GM23338 (cell line): ENCODE data around the gene PDX1. TPM values are rescaled to one million over a fixed set of nuclear protein-coding genes. Genes with fewer than 3 reads are reported as not detected.

Source experiments
- ATAC-seq: fragments of 200-7000 bp; cut with Tn5 transposase; 3 replicates; pipeline ENCODE4 v1.9.1; 2020
- DNase-seq: peaks from one replicate; pipeline ENCODE4 v3.0.0-alpha.2; 2015; ENCODE audit warnings: low spot score
- H2AFZ ChIP-seq: fragments of 200-600 bp; sonication (generic); 2 replicates; pipeline ENCODE4 v1.8.0; 2016; ENCODE audit warnings: antibody characterized with exemption, mild to moderate bottlenecking, moderate library complexity
- H3F3A ChIP-seq: fragments of 200-600 bp; sonication (generic); replicated peaks from 2 replicates; pipeline ENCODE4 v1.8.0; 2017; ENCODE audit warnings: antibody characterized with exemption, mixed run types, low read depth
- H3K27ac ChIP-seq: fragments of 200-600 bp; sonication (generic); 2 replicates; pipeline ENCODE4 v1.6.1; 2016; ENCODE audit warnings: low read depth
- H3K27me3 ChIP-seq: fragments of 200-600 bp; sonication (generic); 2 replicates; pipeline ENCODE4 v1.8.0; 2016; ENCODE audit warnings: mild to moderate bottlenecking, mixed run types, moderate library complexity; ENCODE audit not compliant: insufficient read depth
- H3K36me3 ChIP-seq: fragments of 200-600 bp; sonication (generic); 2 replicates; pipeline ENCODE4 v1.8.0; 2016; ENCODE audit warnings: mild to moderate bottlenecking; ENCODE audit not compliant: insufficient read depth
- H3K4me1 ChIP-seq: fragments of 200-600 bp; sonication (generic); 2 replicates; pipeline ENCODE4 v1.8.0; 2016; ENCODE audit warnings: mild to moderate bottlenecking, moderate library complexity; ENCODE audit not compliant: insufficient read depth
- H3K4me2 ChIP-seq: fragments of 200-600 bp; sonication (generic); 2 replicates; pipeline ENCODE4 v1.7.1; 2017; ENCODE audit warnings: mixed run types
- H3K4me3 ChIP-seq: fragments of 200-600 bp; sonication (generic); 2 replicates; pipeline ENCODE4 v1.6.1; 2016; ENCODE audit warnings: mixed run types
- H3K79me2 ChIP-seq: fragments of 200-600 bp; sonication (generic); replicated peaks from 2 replicates; pipeline ENCODE4 v1.8.0; 2017; ENCODE audit warnings: mild to moderate bottlenecking; ENCODE audit not compliant: insufficient read depth
- H3K9me2 ChIP-seq: fragments of 200-600 bp; sonication (generic); 2 replicates; pipeline ENCODE4 v1.8.0; 2017; ENCODE audit not compliant: insufficient read depth
- H4K20me1 ChIP-seq: fragments of 200-600 bp; sonication (generic); replicated peaks from 2 replicates; pipeline ENCODE4 v1.8.0; 2017; ENCODE audit warnings: mild to moderate bottlenecking; ENCODE audit not compliant: insufficient read depth
- H3K27ac Mint-ChIP-seq: 2 replicates; pipeline ENCODE4 v1.8.0; 2020; ENCODE audit warnings: inconsistent platforms, mild to moderate bottlenecking, moderate library complexity, mixed read lengths
- H3K27me3 Mint-ChIP-seq: 3 replicates; pipeline ENCODE4 v1.8.0; 2022; ENCODE audit warnings: low read depth, mild to moderate bottlenecking, moderate library complexity, mixed read lengths, inconsistent platforms; ENCODE audit not compliant: insufficient read depth, poor library complexity
- H3K36me3 Mint-ChIP-seq: 3 replicates; pipeline ENCODE4 v1.8.0; 2021; ENCODE audit warnings: low read depth, mild to moderate bottlenecking, inconsistent platforms, moderate library complexity, mixed read lengths
- H3K4me1 Mint-ChIP-seq: 3 replicates; pipeline ENCODE4 v1.8.0; 2020; ENCODE audit warnings: mild to moderate bottlenecking, inconsistent platforms, mixed read lengths
- H3K4me3 Mint-ChIP-seq: 3 replicates; pipeline ENCODE4 v1.8.0; 2021; ENCODE audit warnings: moderate library complexity, mild to moderate bottlenecking, inconsistent platforms, mixed read lengths
- H3K9me3 Mint-ChIP-seq: 3 replicates; pipeline ENCODE4 v1.8.0; 2020; ENCODE audit warnings: moderate library complexity, mild to moderate bottlenecking, inconsistent platforms, mixed read lengths
- EZH2 ChIP-seq: fragments of 200-600 bp; sonication (generic); IDR thresholded peaks from one replicate; pipeline ENCODE4 v1.8.0; 2017; ENCODE audit warnings: antibody characterized with exemption, mild to moderate bottlenecking, low read depth; ENCODE audit not compliant: unreplicated experiment
- EZH2phosphoT487 ChIP-seq: fragments of 200-600 bp; sonication (generic); IDR thresholded peaks from one replicate; pipeline ENCODE4 v1.8.1; 2018; ENCODE audit warnings: antibody characterized with exemption; ENCODE audit not compliant: unreplicated experiment
- JUNB ChIP-seq: IDR thresholded peaks from one replicate; pipeline ENCODE4 v1.6.1; 2016; ENCODE audit warnings: antibody characterized with exemption; ENCODE audit not compliant: unreplicated experiment
- ZNF114 ChIP-seq: fragments of 250-450 bp; sonication (Bioruptor Pico); IDR thresholded peaks from 2 replicates; pipeline ENCODE4 v1.5.0; 2020; ENCODE audit warnings: mild to moderate bottlenecking, moderate library complexity
- ZNF331 ChIP-seq: fragments of 250-450 bp; sonication (Bioruptor Pico); IDR thresholded peaks from 2 replicates; pipeline ENCODE4 v1.5.0; 2020; ENCODE audit warnings: low read depth, mild to moderate bottlenecking, moderate library complexity
- polyA plus RNA-seq: library from polyadenylated mRNA; unstranded; fragments of >200 nt; fragmentation: Nextera tagmentation; extraction: Ambion mirVana; gene quantifications from 2 replicates; pipeline ENCODE4 v1.2.1, GENCODE V29; 2016
- total RNA-seq: library from RNA; depleted of rRNA; stranded (reverse); fragments of >200 nt; shearing (Covaris generic); gene quantifications from 2 replicates; pipeline ENCODE4 v1.2.3, GENCODE V29; 2014
- TF ChIP-seq, protein P1 (sequence below): IDR thresholded peaks from 2 replicates; pipeline ENCODE4 v1.6.1; 2016; ENCODE audit warnings: antibody characterized with exemption
- TF ChIP-seq, protein P2 (sequence below): fragments of 250-450 bp; sonication (Bioruptor Pico); IDR thresholded peaks from 2 replicates; pipeline ENCODE4 v1.5.0; 2020; ENCODE audit warnings: mild to moderate bottlenecking, moderate library complexity
- TF ChIP-seq, protein P3 (sequence below): IDR thresholded peaks from one replicate; pipeline ENCODE4 v1.6.1; 2018; ENCODE audit warnings: antibody characterized with exemption; ENCODE audit not compliant: unreplicated experiment
- TF ChIP-seq, protein P4 (sequence below), 2 experiments: fragments of 200-600 bp in 1 of 2; sonication (generic) in 1 of 2; conservative IDR thresholded peaks; 2 replicates each; pipeline versions ENCODE4 v1.5.1 to v1.6.1; 2016 to 2017; ENCODE audit warnings: antibody characterized with exemption in 2 of 2, low read depth in 2 of 2, mild to moderate bottlenecking in 2 of 2, moderate library complexity in 1 of 2

PDX1 gene
- total and polyA plus RNA-seq, 2 experiments from 2014 or later, result not detected

DNA sequence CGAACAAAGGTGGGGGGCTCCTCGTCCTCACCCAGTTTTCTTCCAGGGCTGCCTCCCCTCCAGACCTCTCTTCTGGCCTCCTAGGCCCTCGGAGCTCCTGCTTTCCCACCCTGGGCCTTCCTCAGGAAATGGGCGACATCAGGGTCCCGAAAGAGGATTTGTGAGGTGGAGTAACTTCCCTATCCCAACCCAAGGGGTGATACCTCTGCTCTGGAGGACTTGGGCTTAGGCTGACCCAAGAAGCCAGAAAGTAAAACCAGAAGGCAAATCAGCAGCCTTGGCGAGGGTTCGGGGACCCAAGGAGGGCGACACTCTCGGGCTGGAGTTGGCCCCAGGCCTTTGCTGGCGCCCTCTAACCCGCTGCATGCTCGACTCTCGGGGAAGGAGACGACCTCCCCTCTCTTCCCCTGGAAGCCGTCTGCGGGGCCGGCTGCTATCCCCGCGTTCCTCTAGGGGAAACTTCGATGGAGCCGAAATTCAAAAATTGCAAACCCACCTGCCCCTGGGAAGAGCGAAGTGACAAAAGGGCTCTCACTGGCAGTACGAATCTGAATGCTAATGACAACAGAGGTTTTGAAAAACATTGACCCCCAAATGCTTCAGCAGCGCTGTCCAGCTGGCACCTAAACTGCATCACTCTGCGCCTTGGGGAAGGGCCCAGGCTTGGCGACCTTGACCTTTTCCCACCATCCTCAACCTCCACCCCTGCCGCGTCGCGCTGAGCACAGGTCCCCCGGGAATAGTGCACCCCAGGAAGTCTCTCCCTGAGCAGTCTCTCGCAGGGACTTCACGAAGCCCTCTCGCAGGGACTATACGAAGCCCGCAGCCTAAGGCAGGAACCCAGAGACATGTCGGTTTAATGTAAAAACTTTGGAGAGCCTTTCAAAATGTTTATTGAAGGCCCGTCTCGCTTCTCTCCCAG is 2.4 kb downstream of the PDX1 start:
- Histone ChIP-seq H3K4me3 (peak overlapping the region; percentile 50), H4K20me1 (peaks cover 48% of the 10 kb centered on the region), H3K4me2 (peak overlapping the region; percentile 60), H3K36me3 (no peaks in the 10 kb centered on the region), H3K4me1 (peaks cover 43% of the 10 kb centered on the region; the same call in 1 of the 2 replicates), H3K27me3 (peaks cover 100% of the 10 kb centered on the region), H3K9me2 (no peaks in the 10 kb centered on the region), H3K79me2 (no peaks in the 10 kb centered on the region), H2AFZ (no peak overlapping the region), H3K27ac (no peak overlapping the region), H3F3A (peaks cover 50% of the 10 kb centered on the region)
- no peaks in the 10 kb centered on the region; the same call in 1 of the 3 replicates for H3K36me3 Mint-ChIP-seq
- TF ChIP-seq ZNF331 (CRISPR knock-in tag) (no peak), EZH2 (peak; percentile 87), ZNF114 (no peak), EZH2phosphoT487 (peak; percentile 39), JUNB (no peak)
- TF ChIP-seq, protein P1, sequence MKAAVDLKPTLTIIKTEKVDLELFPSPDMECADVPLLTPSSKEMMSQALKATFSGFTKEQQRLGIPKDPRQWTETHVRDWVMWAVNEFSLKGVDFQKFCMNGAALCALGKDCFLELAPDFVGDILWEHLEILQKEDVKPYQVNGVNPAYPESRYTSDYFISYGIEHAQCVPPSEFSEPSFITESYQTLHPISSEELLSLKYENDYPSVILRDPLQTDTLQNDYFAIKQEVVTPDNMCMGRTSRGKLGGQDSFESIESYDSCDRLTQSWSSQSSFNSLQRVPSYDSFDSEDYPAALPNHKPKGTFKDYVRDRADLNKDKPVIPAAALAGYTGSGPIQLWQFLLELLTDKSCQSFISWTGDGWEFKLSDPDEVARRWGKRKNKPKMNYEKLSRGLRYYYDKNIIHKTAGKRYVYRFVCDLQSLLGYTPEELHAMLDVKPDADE, result no peak
- TF ChIP-seq, protein P2, sequence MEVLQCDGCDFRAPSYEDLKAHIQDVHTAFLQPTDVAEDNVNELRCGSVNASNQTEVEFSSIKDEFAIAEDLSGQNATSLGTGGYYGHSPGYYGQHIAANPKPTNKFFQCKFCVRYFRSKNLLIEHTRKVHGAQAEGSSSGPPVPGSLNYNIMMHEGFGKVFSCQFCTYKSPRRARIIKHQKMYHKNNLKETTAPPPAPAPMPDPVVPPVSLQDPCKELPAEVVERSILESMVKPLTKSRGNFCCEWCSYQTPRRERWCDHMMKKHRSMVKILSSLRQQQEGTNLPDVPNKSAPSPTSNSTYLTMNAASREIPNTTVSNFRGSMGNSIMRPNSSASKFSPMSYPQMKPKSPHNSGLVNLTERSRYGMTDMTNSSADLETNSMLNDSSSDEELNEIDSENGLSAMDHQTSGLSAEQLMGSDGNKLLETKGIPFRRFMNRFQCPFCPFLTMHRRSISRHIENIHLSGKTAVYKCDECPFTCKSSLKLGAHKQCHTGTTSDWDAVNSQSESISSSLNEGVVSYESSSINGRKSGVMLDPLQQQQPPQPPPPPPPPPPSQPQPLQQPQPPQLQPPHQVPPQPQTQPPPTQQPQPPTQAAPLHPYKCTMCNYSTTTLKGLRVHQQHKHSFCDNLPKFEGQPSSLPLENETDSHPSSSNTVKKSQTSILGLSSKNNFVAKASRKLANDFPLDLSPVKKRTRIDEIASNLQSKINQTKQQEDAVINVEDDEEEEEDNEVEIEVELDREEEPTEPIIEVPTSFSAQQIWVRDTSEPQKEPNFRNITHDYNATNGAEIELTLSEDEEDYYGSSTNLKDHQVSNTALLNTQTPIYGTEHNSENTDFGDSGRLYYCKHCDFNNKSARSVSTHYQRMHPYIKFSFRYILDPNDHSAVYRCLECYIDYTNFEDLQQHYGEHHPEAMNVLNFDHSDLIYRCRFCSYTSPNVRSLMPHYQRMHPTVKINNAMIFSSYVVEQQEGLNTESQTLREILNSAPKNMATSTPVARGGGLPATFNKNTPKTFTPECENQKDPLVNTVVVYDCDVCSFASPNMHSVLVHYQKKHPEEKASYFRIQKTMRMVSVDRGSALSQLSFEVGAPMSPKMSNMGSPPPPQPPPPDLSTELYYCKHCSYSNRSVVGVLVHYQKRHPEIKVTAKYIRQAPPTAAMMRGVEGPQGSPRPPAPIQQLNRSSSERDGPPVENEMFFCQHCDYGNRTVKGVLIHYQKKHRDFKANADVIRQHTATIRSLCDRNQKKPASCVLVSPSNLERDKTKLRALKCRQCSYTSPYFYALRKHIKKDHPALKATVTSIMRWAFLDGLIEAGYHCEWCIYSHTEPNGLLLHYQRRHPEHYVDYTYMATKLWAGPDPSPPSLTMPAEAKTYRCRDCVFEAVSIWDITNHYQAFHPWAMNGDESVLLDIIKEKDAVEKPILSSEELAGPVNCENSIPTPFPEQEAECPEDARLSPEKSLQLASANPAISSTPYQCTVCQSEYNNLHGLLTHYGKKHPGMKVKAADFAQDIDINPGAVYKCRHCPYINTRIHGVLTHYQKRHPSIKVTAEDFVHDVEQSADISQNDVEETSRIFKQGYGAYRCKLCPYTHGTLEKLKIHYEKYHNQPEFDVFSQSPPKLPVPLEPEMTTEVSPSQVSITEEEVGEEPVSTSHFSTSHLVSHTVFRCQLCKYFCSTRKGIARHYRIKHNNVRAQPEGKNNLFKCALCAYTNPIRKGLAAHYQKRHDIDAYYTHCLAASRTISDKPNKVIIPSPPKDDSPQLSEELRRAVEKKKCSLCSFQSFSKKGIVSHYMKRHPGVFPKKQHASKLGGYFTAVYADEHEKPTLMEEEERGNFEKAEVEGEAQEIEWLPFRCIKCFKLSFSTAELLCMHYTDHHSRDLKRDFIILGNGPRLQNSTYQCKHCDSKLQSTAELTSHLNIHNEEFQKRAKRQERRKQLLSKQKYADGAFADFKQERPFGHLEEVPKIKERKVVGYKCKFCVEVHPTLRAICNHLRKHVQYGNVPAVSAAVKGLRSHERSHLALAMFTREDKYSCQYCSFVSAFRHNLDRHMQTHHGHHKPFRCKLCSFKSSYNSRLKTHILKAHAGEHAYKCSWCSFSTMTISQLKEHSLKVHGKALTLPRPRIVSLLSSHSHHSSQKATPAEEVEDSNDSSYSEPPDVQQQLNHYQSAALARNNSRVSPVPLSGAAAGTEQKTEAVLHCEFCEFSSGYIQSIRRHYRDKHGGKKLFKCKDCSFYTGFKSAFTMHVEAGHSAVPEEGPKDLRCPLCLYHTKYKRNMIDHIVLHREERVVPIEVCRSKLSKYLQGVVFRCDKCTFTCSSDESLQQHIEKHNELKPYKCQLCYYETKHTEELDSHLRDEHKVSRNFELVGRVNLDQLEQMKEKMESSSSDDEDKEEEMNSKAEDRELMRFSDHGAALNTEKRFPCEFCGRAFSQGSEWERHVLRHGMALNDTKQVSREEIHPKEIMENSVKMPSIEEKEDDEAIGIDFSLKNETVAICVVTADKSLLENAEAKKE (CRISPR knock-in tag), result no peak
- TF ChIP-seq, protein P3, sequence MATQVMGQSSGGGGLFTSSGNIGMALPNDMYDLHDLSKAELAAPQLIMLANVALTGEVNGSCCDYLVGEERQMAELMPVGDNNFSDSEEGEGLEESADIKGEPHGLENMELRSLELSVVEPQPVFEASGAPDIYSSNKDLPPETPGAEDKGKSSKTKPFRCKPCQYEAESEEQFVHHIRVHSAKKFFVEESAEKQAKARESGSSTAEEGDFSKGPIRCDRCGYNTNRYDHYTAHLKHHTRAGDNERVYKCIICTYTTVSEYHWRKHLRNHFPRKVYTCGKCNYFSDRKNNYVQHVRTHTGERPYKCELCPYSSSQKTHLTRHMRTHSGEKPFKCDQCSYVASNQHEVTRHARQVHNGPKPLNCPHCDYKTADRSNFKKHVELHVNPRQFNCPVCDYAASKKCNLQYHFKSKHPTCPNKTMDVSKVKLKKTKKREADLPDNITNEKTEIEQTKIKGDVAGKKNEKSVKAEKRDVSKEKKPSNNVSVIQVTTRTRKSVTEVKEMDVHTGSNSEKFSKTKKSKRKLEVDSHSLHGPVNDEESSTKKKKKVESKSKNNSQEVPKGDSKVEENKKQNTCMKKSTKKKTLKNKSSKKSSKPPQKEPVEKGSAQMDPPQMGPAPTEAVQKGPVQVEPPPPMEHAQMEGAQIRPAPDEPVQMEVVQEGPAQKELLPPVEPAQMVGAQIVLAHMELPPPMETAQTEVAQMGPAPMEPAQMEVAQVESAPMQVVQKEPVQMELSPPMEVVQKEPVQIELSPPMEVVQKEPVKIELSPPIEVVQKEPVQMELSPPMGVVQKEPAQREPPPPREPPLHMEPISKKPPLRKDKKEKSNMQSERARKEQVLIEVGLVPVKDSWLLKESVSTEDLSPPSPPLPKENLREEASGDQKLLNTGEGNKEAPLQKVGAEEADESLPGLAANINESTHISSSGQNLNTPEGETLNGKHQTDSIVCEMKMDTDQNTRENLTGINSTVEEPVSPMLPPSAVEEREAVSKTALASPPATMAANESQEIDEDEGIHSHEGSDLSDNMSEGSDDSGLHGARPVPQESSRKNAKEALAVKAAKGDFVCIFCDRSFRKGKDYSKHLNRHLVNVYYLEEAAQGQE, result no peak
- TF ChIP-seq, protein P4, sequence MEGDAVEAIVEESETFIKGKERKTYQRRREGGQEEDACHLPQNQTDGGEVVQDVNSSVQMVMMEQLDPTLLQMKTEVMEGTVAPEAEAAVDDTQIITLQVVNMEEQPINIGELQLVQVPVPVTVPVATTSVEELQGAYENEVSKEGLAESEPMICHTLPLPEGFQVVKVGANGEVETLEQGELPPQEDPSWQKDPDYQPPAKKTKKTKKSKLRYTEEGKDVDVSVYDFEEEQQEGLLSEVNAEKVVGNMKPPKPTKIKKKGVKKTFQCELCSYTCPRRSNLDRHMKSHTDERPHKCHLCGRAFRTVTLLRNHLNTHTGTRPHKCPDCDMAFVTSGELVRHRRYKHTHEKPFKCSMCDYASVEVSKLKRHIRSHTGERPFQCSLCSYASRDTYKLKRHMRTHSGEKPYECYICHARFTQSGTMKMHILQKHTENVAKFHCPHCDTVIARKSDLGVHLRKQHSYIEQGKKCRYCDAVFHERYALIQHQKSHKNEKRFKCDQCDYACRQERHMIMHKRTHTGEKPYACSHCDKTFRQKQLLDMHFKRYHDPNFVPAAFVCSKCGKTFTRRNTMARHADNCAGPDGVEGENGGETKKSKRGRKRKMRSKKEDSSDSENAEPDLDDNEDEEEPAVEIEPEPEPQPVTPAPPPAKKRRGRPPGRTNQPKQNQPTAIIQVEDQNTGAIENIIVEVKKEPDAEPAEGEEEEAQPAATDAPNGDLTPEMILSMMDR (conservative IDR thresholded peaks at IDR 0.05; ENCODE audit: low read depth in 2 of 2), result no peak
- peaks cover 45% of the 10 kb centered on the region for H3K4me1 Mint-ChIP-seq
- DNase-seq (peak; percentile 54), ATAC-seq (peak; percentile 2; the same call in 2 of the 3 replicates)
- H3K27ac Mint-ChIP-seq, result no peak overlapping the region
- peaks cover 10% of the 10 kb centered on the region; the same call in 1 of the 3 replicates for H3K9me3 Mint-ChIP-seq
- no peak overlapping the region for H3K4me3 Mint-ChIP-seq
- H3K27me3 Mint-ChIP-seq, result peaks cover 98% of the 10 kb centered on the region
